HEK293 (cell line): ENCODE results near the gene ATP12A.
A peak's percentile ranks its signal among the peaks of the same experiment; 100 is the strongest.

Experiments used
- CTCF ChIA-PET: fragments of 350-600 bp; formaldehyde crosslinking; extraction: SDS; loops from one replicate; lab custom pipeline; 2021; ENCODE audit warnings: antibody characterized with exemption; lab: Yijun Ruan, JAX
- POLR2A ChIA-PET: fragments of 300-600 bp; formaldehyde crosslinking; extraction: SDS; loops from one replicate; lab custom pipeline; 2020; ENCODE audit warnings: antibody characterized with exemption, inconsistent platforms; lab: Yijun Ruan, JAX
- H3K27ac ChIP-seq: fragments of 200-500 bp; sonication (Bioruptor generic); 2 replicates; pipeline ENCODE4 v1.5.1; 2014; ENCODE audit warnings: low read depth, low read length, control low read depth, inconsistent platforms; ENCODE audit errors: extremely low read depth
- H3K36me3 ChIP-seq, 2 experiments: fragments of 200-500 bp in 1 of 2; sonication (Bioruptor generic) in 1 of 2; 1 replicate in 1 of 2; 2 replicates in 1 of 2; pipeline ENCODE4 v1.5.1; 2014 to 2017; ENCODE audit warnings: inconsistent platforms in 2 of 2, low read length in 2 of 2; ENCODE audit not compliant: control insufficient read depth in 2 of 2, insufficient read depth in 1 of 2
- H3K4me1 ChIP-seq: fragments of 200-500 bp; sonication (Bioruptor generic); 2 replicates; pipeline ENCODE4 v1.5.1; 2014; ENCODE audit warnings: mild to moderate bottlenecking, low read length, inconsistent platforms; ENCODE audit not compliant: control insufficient read depth, insufficient read depth
- H3K4me3 ChIP-seq: 2 replicates; pipeline ENCODE4 v1.5.1; 2011; ENCODE audit warnings: low read depth, mild to moderate bottlenecking, control low read depth, low read length, moderate library complexity
- H3K9me3 ChIP-seq: fragments of 200-500 bp; sonication (Bioruptor generic); 2 replicates; pipeline ENCODE4 v1.5.1; 2014; ENCODE audit warnings: low read depth, low read length, inconsistent platforms; ENCODE audit not compliant: control insufficient read depth, insufficient read depth
- BCL11A ChIP-seq: fragments of 450-650 bp; formaldehyde crosslinking; IDR thresholded peaks from 2 replicates; pipeline ENCODE4 v1.5.1; 2016; ENCODE audit warnings: low read depth, missing biosample characterization, missing genetic modification characterization
- EGR2 ChIP-seq: fragments of 450-650 bp; formaldehyde crosslinking; IDR thresholded peaks from 2 replicates; pipeline ENCODE4 v1.5.1; 2016; ENCODE audit warnings: low read depth, missing biosample characterization, missing genetic modification characterization
- SP2 ChIP-seq: fragments of 450-650 bp; formaldehyde crosslinking; IDR thresholded peaks from 2 replicates; pipeline ENCODE4 v1.5.1; 2016; ENCODE audit warnings: missing biosample characterization, missing genetic modification characterization
- SP3 ChIP-seq: fragments of 450-650 bp; formaldehyde crosslinking; IDR thresholded peaks from 2 replicates; pipeline ENCODE4 v1.5.1; 2016; ENCODE audit warnings: missing biosample characterization, missing genetic modification characterization
- ZBTB8A ChIP-seq: fragments of 450-650 bp; formaldehyde crosslinking; IDR thresholded peaks from 2 replicates; pipeline ENCODE4 v1.5.1; 2016; ENCODE audit warnings: missing biosample characterization, missing genetic modification characterization
- ZFHX2 ChIP-seq: fragments of 450-650 bp; formaldehyde crosslinking; conservative IDR thresholded peaks from 2 replicates; pipeline ENCODE4 v1.5.1; 2016; ENCODE audit warnings: missing biosample characterization, missing genetic modification characterization
- ZNF10 ChIP-seq: fragments of 450-650 bp; formaldehyde crosslinking; IDR thresholded peaks from 2 replicates; pipeline ENCODE4 v1.5.1; 2017; ENCODE audit warnings: missing biosample characterization, missing genetic modification characterization
- ZNF132 ChIP-seq: fragments of 450-650 bp; formaldehyde crosslinking; IDR thresholded peaks from 2 replicates; pipeline ENCODE4 v1.5.1; 2017; ENCODE audit warnings: missing biosample characterization, missing genetic modification characterization, borderline replicate concordance
- ZNF133 ChIP-seq: fragments of 450-650 bp; formaldehyde crosslinking; IDR thresholded peaks from 2 replicates; pipeline ENCODE4 v1.5.1; 2016; ENCODE audit warnings: missing biosample characterization, missing genetic modification characterization
- ZNF155 ChIP-seq: fragments of 450-650 bp; formaldehyde crosslinking; IDR thresholded peaks from 2 replicates; pipeline ENCODE4 v1.5.1; 2016; ENCODE audit warnings: missing biosample characterization, missing genetic modification characterization
- ZNF169 ChIP-seq: fragments of 450-650 bp; formaldehyde crosslinking; IDR thresholded peaks from 2 replicates; pipeline ENCODE4 v1.5.1; 2016; ENCODE audit warnings: missing biosample characterization, missing genetic modification characterization
- ZNF184 ChIP-seq: fragments of 450-650 bp; IDR thresholded peaks from 2 replicates; pipeline ENCODE4 v1.5.1; 2018; ENCODE audit warnings: missing biosample characterization, mild to moderate bottlenecking, missing genetic modification characterization
- ZNF341 ChIP-seq: fragments of 450-650 bp; formaldehyde crosslinking; IDR thresholded peaks from 2 replicates; pipeline ENCODE4; 2016; ENCODE audit warnings: low read depth, missing biosample characterization, missing genetic modification characterization
- ZNF404 ChIP-seq: fragments of 450-650 bp; formaldehyde crosslinking; IDR thresholded peaks from 2 replicates; pipeline ENCODE4 v1.5.1; 2017; ENCODE audit warnings: missing biosample characterization, missing genetic modification characterization
- ZNF777 ChIP-seq: fragments of 450-650 bp; formaldehyde crosslinking; IDR thresholded peaks from 2 replicates; pipeline ENCODE4 v1.5.1; 2017; ENCODE audit warnings: missing biosample characterization, missing genetic modification characterization, borderline replicate concordance
- TF ChIP-seq, protein P1 (sequence below): fragments of 450-650 bp; formaldehyde crosslinking; IDR thresholded peaks from 2 replicates; pipeline ENCODE4 v1.5.1; 2017; ENCODE audit warnings: missing biosample characterization, missing genetic modification characterization
- TF ChIP-seq, protein P2 (sequence below): fragments of 450-650 bp; formaldehyde crosslinking; IDR thresholded peaks from 2 replicates; pipeline ENCODE4 v1.5.1; 2016; ENCODE audit warnings: missing biosample characterization, missing genetic modification characterization, low read depth
- TF ChIP-seq, protein P3 (sequence below): fragments of 450-650 bp; formaldehyde crosslinking; IDR thresholded peaks from 2 replicates; pipeline ENCODE4 v1.5.1; 2016; ENCODE audit warnings: missing biosample characterization, missing genetic modification characterization
- TF ChIP-seq, protein P4 (sequence below): fragments of 450-650 bp; formaldehyde crosslinking; IDR thresholded peaks from 2 replicates; pipeline ENCODE4 v1.5.1; 2016; ENCODE audit warnings: missing biosample characterization, missing genetic modification characterization
- TF ChIP-seq, protein P5 (sequence below): fragments of 450-650 bp; formaldehyde crosslinking; IDR thresholded peaks from 2 replicates; pipeline ENCODE4 v1.5.1; 2017; ENCODE audit warnings: missing biosample characterization, missing genetic modification characterization

The ATP12A gene

DNA sequence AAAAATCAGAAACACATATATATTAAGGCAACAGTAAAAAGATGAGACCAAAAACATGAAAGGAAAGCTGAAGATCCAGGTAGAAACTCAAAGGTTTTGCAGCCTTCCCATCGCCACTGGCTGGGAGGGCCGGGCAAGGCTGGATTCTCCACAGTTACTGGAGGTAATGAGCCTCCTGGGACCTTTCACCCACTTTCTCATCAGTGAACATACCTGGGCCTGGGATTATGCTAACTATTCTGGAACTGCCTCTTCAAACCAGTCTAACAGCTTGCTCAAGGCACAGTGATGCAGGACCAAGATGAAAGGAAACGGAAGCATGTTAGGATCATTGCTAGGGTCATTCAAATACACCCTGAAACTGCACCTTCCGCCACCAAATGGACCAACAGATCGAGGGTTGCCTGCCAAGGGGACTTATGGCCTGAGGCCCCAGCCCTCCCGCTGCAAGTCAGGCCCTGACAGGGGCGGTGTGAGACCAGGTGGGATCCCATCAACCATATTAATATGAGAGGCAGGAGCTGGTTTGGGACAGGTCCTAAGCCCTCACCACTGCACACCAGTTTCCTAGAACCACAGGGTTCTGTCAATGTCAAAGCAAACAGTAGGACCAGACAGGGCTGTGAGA lies 28.4 kb upstream of the ATP12A start (continued):
- TF ChIP-seq ZNF169 (tag by site-specific recombination): no peak

DNA sequence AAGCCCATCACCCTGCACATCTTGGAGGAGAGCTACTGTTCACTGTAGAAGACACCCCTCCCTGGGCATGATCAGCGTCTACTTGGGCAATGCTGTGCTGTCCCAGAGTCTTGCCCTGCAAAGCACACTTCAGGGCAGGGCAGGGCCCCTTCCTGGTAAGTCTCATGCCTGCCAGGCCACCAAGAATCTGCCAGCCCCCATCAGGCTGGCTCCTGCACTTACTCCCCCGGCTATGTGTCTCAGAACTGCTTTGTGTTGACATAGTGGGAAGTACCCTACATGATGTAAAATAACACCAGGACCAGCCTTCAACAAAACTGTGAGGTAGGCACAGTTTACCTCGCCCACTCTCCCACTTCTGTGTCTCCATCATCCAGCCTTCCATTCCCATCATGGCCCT lies 27.8 kb upstream of the ATP12A start:
- POLR2A ChIA-PET: no interaction called here
- TF ChIP-seq ZNF10 (no peak), EGR2 (tag by site-specific recombination) (peak; percentile 30; the same call in 1 of the 2 replicates), ZFHX2 (tag by site-specific recombination) (0 out of 2 replicates have a peak, but pooled peaks have one; percentile 20)
- no peak overlapping the region for H3K4me3 ChIP-seq
- H3K36me3 ChIP-seq: no peaks in the 10 kb centered on the region
- CTCF ChIA-PET: interaction anchor here (0.6 to 0.9 kb wide), 2 partner anchors 20 to 38 kb away, joined by 3 read pairs; no protein-coding TSS in a partner anchor
- H3K4me1 ChIP-seq: no peaks in the 10 kb centered on the region
- H3K27ac ChIP-seq: no peak overlapping the region
- H3K9me3 ChIP-seq: no peaks in the 10 kb centered on the region

DNA sequence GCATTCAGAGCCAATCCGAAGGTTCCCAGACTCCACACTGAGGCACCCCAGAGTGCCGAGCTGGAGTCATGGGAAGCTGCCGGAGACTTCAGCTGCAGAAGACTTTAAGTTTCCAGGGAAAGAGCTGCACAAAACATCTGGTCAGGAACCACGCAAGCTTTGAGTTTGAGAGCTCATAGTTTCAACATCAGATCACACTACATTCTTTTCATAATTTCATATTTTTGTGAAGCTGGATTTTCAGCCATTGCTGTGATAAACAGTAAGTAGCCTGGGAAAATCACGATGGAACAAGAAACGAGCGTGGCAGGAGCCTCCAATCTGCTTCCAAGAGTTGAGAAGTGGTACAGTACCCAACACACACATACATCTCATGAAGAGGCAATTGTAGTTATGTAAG lies 25.5 kb upstream of the ATP12A start:
- no peaks in the 10 kb centered on the region for H3K9me3 ChIP-seq
- TF ChIP-seq ZNF184 (no peak), SP2 (tag by site-specific recombination) (no peak), ZNF341 (tag by site-specific recombination) (no peak), ZBTB8A (tag by site-specific recombination) (no peak), ZNF404 (tag by site-specific recombination) (no peak), SP3 (tag by site-specific recombination) (no peak), ZNF133 (tag by site-specific recombination) (no peak), ZNF132 (tag by site-specific recombination) (no peak), ZNF777 (tag by site-specific recombination) (no peak), BCL11A (no peak), ZNF155 (tag by site-specific recombination) (no peak)
- TF ChIP-seq, protein P1, sequence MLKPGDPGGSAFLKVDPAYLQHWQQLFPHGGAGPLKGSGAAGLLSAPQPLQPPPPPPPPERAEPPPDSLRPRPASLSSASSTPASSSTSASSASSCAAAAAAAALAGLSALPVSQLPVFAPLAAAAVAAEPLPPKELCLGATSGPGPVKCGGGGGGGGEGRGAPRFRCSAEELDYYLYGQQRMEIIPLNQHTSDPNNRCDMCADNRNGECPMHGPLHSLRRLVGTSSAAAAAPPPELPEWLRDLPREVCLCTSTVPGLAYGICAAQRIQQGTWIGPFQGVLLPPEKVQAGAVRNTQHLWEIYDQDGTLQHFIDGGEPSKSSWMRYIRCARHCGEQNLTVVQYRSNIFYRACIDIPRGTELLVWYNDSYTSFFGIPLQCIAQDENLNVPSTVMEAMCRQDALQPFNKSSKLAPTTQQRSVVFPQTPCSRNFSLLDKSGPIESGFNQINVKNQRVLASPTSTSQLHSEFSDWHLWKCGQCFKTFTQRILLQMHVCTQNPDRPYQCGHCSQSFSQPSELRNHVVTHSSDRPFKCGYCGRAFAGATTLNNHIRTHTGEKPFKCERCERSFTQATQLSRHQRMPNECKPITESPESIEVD: no peak
- TF ChIP-seq, protein P2, sequence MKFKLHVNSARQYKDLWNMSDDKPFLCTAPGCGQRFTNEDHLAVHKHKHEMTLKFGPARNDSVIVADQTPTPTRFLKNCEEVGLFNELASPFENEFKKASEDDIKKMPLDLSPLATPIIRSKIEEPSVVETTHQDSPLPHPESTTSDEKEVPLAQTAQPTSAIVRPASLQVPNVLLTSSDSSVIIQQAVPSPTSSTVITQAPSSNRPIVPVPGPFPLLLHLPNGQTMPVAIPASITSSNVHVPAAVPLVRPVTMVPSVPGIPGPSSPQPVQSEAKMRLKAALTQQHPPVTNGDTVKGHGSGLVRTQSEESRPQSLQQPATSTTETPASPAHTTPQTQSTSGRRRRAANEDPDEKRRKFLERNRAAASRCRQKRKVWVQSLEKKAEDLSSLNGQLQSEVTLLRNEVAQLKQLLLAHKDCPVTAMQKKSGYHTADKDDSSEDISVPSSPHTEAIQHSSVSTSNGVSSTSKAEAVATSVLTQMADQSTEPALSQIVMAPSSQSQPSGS (tag by site-specific recombination): no peak
- TF ChIP-seq, protein P3, sequence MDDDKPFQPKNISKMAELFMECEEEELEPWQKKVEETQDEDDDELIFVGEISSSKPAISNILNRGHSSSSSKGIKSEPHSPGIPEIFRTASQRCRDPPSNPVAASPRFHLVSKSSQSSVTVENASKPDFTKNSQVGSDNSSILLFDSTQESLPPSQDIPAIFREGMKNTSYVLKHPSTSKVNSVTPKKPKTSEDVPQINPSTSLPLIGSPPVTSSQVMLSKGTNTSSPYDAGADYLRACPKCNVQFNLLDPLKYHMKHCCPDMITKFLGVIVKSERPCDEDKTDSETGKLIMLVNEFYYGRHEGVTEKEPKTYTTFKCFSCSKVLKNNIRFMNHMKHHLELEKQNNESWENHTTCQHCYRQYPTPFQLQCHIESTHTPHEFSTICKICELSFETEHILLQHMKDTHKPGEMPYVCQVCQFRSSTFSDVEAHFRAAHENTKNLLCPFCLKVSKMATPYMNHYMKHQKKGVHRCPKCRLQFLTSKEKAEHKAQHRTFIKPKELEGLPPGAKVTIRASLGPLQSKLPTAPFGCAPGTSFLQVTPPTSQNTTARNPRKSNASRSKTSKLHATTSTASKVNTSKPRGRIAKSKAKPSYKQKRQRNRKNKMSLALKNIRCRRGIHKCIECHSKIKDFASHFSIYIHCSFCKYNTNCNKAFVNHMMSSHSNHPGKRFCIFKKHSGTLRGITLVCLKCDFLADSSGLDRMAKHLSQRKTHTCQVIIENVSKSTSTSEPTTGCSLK (tag by site-specific recombination): no peak
- TF ChIP-seq, protein P4, sequence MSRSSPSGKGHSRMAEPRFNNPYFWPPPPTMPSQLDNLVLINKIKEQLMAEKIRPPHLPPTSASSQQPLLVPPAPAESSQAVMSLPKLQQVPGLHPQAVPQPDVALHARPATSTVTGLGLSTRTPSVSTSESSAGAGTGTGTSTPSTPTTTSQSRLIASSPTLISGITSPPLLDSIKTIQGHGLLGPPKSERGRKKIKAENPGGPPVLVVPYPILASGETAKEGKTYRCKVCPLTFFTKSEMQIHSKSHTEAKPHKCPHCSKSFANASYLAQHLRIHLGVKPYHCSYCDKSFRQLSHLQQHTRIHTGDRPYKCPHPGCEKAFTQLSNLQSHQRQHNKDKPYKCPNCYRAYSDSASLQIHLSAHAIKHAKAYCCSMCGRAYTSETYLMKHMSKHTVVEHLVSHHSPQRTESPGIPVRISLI (tag by site-specific recombination): no peak
- TF ChIP-seq, protein P5, sequence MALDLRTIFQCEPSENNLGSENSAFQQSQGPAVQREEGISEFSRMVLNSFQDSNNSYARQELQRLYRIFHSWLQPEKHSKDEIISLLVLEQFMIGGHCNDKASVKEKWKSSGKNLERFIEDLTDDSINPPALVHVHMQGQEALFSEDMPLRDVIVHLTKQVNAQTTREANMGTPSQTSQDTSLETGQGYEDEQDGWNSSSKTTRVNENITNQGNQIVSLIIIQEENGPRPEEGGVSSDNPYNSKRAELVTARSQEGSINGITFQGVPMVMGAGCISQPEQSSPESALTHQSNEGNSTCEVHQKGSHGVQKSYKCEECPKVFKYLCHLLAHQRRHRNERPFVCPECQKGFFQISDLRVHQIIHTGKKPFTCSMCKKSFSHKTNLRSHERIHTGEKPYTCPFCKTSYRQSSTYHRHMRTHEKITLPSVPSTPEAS (tag by site-specific recombination): no peak
- H3K4me1 ChIP-seq: no peaks in the 10 kb centered on the region
- no peaks in the 10 kb centered on the region for H3K36me3 ChIP-seq
- no peak overlapping the region for H3K4me3 ChIP-seq
- no peak overlapping the region for H3K27ac ChIP-seq
- CTCF ChIA-PET: no interaction called here
- POLR2A ChIA-PET: no interaction called here
